HG03139 (cell line): ENCODE measurements around the gene AUTS2.
"Not testable (repeated sequence)": the region's sequence is repeated elsewhere in the genome, so short reads cannot be mapped to it uniquely, and the experiment has no call there.

Experiments
- ATAC-seq: cut with Tn5 transposase; IDR thresholded peaks from one replicate; pipeline ENCODE4 v1.9.1; 2021; ENCODE audit not compliant: unreplicated experiment

AUTS2 gene

DNA sequence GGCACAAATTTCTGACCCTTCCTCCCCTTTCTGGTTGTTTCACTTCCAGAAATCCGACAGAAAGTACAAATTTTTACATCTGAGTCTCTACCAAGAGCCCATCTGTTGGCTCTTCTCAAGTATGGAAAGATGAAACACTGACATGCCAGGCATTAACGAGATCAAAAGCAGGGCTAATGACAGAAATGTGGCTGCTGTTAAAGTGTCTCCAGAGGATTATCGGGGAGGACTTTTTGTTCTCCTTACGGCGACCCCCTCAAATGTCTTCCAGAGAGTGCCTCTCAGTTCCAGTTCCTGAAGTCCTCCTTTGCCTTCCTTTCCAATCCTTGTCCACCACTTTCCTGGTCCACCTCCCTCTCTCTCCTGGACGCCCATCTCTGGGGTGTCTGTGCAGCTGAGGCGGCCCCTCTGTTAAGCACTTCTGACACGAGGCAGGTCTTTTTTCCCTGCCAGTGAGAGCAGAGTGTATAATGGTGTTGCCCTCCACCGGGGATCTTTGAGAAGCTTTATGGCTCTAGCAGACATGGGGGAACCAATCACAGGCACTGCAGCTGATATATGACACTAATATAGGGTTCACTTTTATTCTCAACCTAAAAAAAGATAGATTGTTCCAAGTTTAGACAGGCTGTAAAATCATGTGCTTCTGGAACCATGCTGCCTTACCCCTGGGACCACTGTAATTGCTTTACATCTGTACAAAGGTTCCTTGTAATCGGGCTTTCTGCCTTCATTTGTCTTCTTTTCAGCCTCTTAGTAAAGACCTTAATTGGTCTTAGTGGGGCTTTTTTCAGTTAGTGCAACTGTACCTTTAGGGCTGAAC, 757.1 kb downstream of the AUTS2 start:
- ATAC-seq, result no peak

DNA sequence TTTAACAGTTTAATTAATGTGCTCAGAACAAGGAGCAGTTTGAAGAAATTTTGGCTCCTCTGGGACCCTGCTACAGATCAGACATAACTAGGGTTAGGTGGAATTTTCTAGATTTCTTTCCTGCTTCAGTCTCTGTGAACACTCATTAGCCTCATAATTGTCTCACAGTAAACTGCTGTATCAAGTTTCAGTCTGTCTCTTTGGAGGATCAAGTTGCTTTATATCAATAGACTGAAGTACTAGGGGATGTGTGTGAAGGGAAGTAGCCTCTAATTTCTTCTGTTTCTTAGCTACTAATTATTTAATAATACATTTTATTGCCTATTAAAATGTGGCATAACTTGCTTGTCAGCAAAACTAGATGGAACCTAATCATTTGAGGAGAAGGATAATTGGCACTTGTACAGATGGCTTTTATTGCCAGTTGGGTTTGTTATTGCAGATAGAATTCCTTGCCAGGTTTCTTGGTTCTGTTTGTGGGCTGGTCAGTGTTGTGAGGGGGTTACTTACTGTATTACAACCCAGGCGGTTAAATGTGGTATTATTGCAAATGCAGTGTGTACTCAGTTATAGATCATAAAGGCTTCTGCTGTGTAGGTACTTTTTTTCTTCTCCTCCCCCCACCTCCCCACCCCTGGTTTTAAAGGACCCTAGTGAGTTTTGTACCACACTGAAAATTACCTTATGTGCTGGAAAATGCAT, 758.0 kb downstream of the AUTS2 start:
- no peak for ATAC-seq

DNA sequence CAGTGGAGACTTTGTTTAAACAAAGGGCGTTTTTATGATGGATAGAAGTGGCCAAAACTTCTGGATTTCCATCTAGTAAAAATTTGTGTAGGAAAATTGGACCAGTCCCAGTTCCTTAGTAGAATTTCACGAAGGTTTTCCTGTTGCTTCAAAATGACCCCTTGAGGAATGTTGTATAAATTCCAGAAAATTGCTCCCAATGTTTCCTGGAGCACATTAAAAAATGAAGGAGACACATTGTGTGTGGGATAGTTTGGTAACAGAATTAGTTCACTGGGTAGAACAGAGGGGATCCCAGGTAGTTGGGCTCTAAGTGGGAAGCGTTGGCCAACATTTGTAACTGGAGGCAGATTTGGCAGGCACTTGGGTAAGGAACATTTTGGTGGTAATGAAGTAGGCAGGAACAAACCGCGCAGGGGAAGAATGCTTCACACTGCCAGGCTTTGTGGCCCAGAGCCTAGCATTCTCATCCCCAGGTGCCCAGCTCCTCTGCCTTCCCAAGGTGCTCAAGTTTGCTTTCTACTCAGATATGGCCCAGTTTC, 758.6 kb downstream of the AUTS2 start:
- ATAC-seq, result no peak

DNA sequence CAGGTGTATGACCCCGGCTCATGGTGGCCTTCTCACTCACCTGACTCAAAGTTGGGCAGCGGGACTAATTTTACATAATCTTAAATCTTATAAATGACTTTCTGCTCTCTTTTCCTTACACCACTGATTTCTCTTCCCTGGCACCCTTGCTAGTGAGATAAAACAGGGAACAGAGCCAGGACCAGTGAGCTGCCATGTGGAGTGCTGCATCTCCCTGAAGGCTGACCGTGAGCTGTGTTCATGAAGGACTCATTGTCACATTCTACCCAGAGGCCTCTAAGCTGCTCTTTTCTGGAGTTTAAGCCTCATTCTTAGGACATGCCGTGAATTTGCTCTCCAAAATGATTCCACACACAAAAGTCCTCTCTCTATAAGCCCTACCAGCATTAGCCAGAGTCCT, 762.3 kb downstream of the AUTS2 start:
- no peak for ATAC-seq

DNA sequence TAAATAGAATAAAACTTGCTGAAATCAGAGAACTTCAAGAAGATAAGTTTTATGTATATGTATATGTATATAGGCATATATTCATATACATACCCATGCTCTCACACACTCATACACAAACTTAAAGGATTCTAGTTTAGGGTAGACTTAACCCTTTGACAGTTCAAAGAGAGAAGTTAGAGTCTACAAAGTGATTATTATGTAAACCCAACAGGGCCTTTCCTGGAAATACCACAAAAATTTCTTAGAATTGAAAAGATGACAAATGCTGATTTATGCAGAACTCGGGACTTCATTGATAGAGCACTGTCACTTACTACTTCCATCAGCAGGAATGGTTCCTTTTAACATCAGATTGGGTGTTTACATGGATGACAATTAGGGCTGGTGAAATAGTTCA, 763.5 kb downstream of the AUTS2 start:
- ATAC-seq, result no peak

DNA sequence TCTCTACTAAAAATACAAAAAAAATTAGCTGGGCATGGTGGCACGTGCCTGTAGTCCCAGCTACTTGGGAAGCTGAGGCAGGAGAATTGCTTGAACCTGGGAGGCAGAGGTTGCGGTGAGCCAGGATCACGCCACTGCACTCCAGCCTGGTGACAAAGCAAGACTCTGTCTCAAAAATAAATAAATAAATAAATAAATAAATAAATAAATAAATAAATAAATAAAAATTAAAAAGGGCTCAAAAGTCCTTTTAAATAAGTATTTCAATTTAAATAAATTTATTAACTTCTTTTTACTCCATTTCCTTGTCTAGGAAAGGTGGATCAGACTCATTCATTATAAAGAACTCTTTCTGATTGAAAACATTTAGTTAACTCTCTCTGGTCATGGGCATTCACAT, 766.1 kb downstream of the AUTS2 start:
- ATAC-seq, result not testable (repeated sequence)

DNA sequence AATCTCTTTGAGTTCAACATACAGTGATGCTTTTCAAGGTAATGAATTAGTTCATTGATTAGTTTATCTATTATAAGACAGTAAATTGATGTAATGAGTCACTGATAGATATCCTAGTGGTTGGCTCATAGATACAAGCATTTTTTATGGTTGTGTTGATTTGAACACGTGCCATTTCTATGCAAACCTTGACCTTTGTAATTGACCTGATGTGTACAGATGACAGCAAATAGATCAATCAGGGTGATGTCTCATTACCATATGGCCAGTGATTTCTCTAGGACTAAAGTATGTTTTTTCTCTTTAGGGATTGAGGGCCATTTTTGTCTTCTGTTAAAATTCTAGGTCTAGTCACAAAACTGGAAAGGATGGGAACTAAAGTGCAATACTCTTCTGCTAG, 773.4 kb downstream of the AUTS2 start:
- ATAC-seq, result no peak

DNA sequence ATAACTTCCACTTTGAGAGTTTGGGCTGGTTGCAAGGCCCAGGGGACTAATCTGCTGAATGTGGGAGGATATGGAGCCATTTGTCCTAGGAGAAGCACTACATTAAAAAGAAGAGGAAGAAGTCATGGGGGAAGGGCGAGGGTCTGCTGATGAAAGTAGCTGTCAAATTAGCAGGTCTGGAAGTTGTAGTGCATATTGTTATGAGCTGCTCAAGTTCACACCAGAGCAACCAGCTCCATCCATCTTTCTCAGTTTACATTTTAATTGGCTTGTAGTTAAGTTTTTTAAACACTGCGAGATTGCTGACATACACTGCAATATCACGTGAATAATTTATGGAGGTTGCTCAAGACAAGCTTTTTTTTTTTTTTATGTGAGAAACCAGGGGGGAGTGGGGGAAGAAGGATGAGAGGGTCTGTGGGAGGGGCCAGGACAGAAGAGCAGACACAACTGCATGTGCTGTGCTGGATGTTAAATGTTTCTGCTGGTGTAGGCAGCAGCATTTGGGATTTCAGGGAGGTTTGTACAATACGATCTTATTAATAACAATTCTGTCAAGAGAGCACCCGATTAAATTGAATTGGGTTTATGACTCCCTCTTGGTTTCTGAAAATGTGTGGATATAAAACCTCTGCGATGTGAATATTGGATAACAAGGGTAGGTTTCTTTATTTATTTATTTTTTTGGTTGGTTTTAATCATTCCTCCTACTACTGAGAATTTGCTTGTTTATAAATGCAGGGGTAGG, 774.7 kb downstream of the AUTS2 start:
- no peak for ATAC-seq

DNA sequence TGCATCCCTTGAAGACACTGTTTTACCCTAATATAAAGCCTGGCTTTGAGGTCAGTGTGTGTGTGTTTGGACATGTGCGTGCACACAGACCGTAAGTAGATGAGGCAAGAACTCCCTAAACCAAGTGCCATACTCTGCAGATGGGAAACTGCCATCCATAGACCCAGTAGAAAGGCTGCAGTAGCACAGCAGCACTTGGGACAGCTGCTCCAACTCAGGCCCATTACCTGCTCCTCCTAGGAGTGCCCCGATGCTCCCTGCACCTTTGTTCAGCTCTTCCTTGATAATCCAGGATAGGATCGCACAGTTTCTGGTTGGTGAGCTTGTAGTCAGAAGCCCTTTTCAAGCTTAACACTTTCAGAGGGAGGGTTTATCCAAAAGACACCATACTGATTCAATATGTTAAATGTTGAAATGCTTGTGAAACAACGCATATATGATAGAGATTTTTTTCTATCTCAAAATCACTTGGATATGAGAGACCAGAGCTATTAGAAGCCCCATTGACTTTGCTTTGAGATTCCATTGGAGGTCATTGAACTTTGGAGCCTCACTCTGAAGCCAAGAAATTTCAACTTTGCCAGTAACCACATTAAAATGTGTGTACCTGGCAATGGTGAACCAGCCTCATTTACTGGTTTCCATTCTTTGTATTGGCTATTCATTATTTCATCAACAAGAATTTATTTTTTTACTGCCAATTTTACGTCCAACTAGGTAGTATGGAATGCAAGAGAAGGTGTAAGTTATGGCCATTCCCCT, 776.7 kb downstream of the AUTS2 start:
- ATAC-seq, result no peak

DNA sequence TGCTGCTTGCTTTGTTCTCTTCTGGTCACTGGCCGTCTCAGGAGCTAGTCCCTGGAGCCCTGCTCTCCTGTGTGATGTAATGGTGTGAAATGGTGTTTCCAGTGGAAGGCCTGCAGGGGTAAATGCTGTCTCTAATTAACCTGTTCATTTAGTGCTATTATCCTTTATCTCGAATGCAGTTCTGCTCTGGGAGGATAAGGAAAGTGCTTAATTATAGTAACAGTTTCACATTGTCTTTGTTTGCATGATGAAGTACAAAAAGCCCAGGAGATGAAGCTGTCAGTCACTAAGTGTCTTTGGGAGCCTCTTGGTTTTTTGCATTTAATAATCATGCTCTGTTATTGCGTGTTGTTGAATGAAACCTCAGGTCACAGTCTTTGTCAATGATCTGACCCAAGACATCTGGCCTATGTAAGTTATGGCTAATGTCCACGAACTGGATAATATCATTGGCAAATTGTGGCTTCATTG, 778.3 kb downstream of the AUTS2 start:
- no peak for ATAC-seq

DNA sequence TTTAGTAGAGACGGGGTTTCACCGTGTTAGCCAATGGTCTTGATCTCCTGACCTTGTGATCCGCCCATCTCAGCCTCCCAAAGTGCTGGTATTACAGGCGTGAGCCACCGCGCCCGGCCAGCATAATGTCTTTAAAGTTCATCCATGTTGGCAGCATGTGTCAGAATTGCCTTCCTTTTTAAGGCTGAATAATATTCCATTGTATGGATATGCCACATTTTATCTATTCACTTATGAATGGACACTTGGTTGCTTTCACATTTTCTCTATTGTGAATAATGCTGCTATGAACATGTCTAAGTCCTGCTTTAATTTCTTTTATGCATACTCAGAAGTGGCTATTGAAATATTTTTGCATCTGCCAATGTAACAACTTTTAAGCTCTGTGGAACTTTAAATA, 779.7 kb downstream of the AUTS2 start:
- ATAC-seq, result no peak

DNA sequence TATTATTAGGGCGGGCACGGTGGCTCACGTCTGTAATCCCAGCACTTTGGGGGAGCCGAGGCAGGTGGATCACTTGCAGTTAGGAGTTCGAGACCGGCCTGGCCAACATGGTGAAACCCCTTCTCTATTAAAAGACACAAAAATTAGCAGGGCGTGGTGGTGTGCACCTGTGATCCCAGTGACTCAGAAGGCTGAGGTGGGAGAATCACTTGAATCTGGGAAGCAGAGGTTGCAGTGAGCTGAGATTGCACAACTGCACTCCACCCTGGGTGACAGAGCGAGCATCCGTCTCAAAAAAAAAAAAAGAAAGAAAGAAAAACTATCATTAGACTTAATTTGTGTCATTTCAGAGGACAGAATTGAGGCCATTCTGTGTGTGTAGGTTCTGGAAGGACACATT, 780.9 kb downstream of the AUTS2 start:
- no peak for ATAC-seq

DNA sequence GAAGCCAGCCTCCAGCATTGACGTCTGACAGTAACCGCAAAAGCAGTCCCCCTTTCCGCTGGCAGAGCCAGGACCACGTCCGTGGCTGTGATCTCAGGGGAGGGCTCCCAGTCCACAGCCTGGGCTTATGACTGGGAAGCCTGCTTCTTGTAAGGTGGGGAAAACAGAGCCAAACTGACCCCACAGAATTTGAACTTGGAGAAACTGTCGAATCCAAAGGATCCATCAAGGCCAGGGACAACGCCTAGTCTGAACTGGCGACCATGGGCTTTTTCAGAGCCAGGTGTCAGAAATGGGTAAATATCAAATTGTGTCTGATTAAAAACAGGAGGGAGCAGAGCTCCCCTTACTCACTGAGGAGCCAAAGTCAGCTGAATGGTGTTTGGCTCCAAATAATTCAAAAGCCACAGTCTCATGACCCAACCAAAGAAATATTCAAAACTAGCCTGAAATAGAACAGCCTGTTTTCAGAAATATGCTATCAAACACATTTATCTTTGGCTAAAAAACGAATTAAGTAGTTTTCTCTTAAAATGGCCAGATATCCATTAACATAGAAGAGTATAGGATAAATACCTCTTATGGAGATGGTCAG, 782.2 kb downstream of the AUTS2 start:
- ATAC-seq, result no peak

DNA sequence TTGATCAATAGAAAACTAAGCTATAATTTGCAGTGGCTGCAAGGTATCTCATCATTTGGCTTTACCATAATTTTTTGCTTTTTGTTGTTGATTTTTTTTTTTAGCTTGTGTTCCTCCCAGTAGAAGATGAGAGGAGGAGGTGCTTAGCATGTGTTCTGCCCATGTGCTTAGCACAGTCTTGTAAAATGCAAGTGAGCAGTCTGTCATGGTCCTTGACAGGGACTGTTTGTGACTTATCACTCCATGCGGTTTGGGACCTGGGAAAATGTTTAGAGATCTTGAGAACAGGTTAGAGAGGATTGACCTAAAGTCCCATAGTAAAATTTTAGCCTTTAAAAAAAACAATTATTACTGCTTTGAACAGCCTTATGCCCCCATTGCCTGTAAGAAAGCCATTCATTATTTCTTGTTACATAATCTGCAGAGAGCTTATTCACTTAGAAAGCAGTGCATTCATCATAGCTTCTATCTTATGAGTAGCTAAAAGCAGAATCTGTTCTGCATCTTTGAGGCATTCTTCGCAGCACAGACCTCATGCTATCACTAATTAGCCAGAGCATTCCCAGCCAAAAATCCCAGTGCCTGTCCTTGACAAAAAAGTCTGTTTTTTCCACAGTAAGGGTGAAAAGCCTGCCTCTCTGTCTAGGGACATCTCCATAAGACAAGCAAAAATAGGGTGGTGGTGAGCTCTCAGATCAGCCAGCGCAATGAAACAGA, 784.9 kb downstream of the AUTS2 start:
- ATAC-seq, result no peak

DNA sequence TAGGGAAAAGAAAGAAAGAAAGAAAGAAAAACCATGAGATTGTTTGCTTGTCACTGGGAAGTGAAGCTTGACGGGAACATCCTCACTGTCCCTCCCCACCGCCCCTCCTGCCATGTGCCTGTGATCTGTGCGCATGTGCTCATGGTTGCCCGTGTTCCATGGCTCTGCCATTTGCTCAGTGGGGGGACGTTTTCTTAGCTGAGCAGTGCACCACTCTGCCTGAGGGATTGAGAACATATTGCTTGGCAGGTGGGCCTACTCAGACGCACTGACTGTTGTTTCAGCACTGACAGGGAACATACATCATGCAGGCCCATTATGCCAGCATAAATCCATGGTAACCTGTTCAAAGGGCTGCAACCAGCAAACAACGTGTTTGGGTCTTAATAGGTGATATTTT, 785.7 kb downstream of the AUTS2 start:
- no peak for ATAC-seq

DNA sequence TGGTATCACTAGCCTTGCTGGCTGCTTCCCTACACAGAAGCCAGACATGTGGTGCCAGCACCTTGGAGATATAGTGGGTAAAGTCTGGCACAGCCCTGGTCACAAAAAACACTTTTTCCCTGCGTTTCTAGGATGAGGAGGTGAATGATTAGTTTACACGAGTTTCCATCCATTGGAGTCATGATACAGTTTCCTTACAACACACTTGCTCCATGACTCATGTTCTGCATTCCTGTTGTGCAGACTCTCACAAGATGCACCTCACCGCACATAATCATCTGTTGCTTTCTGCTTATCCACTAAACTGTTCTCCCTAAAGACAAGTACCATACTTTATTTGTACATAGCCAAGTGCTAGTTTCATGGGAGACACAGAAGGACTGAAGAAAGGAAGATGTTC, 786.6 kb downstream of the AUTS2 start:
- ATAC-seq, result no peak

DNA sequence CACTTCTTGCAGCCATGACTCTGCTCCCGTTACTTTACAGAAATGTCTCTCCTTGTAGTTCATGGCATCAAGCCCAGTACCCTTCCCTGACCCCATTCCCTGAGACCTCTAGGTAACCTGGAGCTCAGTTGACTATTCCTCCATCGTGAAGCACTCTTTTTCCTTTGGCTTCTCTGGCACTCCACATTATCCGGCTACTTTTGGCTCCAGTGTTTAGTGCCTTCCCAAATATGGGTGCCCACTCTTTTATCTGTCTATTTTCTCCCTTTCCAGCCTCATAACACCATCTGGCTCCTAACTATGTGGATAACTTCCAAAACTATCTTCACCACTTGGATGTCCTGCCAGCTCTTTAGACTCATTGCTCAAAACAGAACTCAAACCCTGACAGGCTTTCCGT, 788.9 kb downstream of the AUTS2 start:
- no peak for ATAC-seq

DNA sequence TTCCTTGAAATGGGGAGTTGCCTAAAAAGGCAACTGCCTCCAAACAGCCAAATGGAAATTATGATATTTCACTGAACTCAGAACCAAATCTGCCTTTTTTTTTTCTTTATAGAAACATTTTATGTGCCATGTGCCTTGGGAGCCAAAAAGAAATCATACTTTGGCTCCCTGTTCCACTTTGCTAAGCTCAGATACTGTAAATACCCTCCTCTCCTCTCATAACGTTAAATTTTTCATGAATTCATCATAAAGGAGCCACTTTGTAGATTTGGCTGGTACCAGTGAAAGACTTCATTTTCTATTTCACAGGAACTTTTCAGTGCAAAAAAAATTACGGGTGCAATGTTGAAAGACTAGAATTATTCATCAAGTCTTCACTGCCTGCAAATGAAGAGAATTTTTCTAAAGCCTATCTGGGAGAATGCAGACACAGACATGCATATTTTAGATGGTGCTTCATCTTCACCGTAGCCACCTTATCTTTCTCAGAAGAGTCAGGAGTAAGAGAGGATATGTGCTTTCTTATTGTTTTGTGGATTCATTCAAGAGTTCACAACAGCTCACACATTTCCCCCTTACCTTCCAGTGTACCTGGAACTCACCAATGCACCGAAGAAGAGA, 791.4 kb downstream of the AUTS2 start:
- ATAC-seq, result no peak

DNA sequence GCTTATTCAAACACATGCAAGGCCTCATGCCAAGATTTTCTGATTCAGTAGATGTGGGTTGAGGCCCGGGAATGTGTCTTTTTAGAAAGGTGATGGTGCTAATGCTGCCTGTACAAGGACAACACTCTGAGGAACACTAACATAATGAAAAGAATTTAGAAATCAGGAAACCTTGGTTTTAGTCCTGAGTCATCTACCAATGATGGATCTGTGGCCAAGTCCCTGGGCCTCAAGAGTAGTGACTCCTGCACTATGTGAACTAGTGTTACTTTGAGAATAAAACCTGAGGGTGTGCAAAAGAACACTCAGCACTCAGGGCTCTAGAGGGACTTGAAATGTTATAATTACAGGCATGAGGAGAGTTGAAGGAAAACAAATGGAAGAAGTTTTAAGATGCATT, 792.0 kb downstream of the AUTS2 start:
- no peak for ATAC-seq
